Inflammatory macrophage treated with lipopolysaccharide for 1 hour (primary cell): ENCODE results near the gene PDLIM5.

Experiments
- DNase-seq, 2 donors: peaks; one replicate each; pipeline ENCODE4 v3.0.0-alpha.2; 2020 to 2022

Gene PDLIM5

GRCh38 chr4:94562285-94562684, 110.5 kb downstream of the PDLIM5 start:
- no peak for DNase-seq

- DNase-seq = no peak
Measured at GRCh38 chr4:94564252-94564651, 112.5 kb downstream of the PDLIM5 start.

- DNase-seq = no peak
Measured at GRCh38 chr4:94566420-94566819, 114.7 kb downstream of the PDLIM5 start.

GRCh38 chr4:94567811-94568210, 116.1 kb downstream of the PDLIM5 start:
- no peak for DNase-seq

GRCh38 chr4:94570558-94570957, 118.8 kb downstream of the PDLIM5 start:
- DNase-seq = no peak

- no peak for DNase-seq
Measured at GRCh38 chr4:94571298-94571697, 119.6 kb downstream of the PDLIM5 start.

GRCh38 chr4:94571715-94572114, 120.0 kb downstream of the PDLIM5 start:
- peak; percentile 19 to 57 for DNase-seq

GRCh38 chr4:94574050-94574449, 122.3 kb downstream of the PDLIM5 start:
- DNase-seq = no peak

- no peak for DNase-seq
Measured at GRCh38 chr4:94574616-94575015, 122.9 kb downstream of the PDLIM5 start.

GRCh38 chr4:94575652-94576051, 123.9 kb downstream of the PDLIM5 start:
- DNase-seq = no peak

GRCh38 chr4:94576210-94576609, 124.5 kb downstream of the PDLIM5 start:
- peak in 1 of 2 donors; percentile 53 for DNase-seq

GRCh38 chr4:94577136-94577535, 125.4 kb downstream of the PDLIM5 start:
- no peak for DNase-seq

- no peak for DNase-seq
Measured at GRCh38 chr4:94578195-94578594, 126.5 kb downstream of the PDLIM5 start.

- DNase-seq = no peak
Measured at GRCh38 chr4:94581766-94582165, 130.0 kb downstream of the PDLIM5 start.

- DNase-seq = no peak
Measured at GRCh38 chr4:94582517-94582916, 130.8 kb downstream of the PDLIM5 start.

- no peak for DNase-seq
Measured at GRCh38 chr4:94583914-94584641, 132.3 kb downstream of the PDLIM5 start.

- DNase-seq = no peak
Measured at GRCh38 chr4:94588896-94589693, 137.4 kb downstream of the PDLIM5 start.

GRCh38 chr4:94590493-94590892, 138.8 kb downstream of the PDLIM5 start:
- no peak for DNase-seq

- DNase-seq = no peak
Measured at GRCh38 chr4:94591289-94591688, 139.5 kb downstream of the PDLIM5 start.

GRCh38 chr4:94595013-94595412, 143.3 kb downstream of the PDLIM5 start:
- DNase-seq = no peak

- DNase-seq = peak; percentile 37 to 56
Measured at GRCh38 chr4:94595880-94596483, 144.2 kb downstream of the PDLIM5 start.

GRCh38 chr4:94598758-94599157, 147.0 kb downstream of the PDLIM5 start:
- no peak for DNase-seq

GRCh38 chr4:94603170-94603747, 151.5 kb downstream of the PDLIM5 start:
- no peak for DNase-seq
